IPS-11a (cell line): Measurements from ENCODE around the gene LRRC4C.

Experiments used
- H3K4me3 ChIP-seq: one replicate; pipeline ENCODE4 v1.5.1; 2013; ENCODE audit warnings: low read depth, low read length, control low read depth

Gene LRRC4C

GRCh38 chr11:41419901-41420300, 39.6 kb downstream of the LRRC4C start:
- no peak overlapping the region for H3K4me3 ChIP-seq

DNA sequence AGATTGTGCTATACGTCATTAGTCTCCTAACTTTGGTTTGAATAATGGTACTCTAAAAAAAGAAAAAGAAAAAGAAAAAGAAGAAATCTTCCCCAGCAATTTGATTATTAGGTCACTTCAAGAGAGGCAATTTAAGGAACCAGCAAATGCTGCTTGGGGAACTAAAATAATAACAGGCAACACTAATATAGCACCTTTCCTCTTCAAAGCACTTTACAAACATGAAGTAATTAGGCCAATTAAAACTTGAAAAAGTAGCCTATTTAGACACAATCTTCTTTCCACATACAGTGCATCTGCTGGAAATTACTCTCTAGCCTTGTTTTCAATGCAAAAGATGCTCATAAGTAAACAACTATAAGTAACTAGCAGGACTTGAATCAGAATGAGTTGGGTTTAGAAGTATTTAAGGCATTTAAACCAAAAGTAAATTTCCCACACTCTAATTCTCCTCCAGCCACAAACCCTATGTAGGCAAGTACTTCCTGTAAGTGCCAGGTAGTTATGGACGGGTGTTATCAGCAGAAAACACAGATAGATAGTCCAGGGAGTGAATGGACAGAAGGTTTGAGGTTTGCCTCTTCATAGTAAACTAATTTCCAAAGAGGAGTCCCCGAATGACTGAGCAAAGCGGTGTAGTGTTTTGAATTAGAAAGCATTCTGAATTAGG, 44.5 kb downstream of the LRRC4C start:
- no peak overlapping the region for H3K4me3 ChIP-seq

DNA sequence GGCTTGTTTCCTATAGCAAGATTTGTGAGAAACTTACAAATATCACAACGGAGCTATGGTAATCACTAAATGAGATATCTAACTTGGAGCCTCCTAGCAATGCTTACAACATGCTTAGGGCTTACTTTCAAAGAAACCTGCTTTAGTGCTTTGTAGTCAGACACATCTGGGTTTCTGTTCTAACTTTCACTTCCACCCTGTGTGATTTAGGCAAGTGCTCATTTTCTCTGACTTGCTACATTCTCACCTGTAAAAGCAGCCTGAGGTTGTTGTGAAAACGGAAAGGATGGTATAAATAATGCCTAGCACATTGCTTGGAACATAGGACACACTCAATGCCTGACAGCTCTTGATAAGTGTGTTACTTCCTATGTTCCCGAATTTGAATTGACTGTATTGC, 45.6 kb downstream of the LRRC4C start:
- H3K4me3 ChIP-seq, result no peak overlapping the region

DNA sequence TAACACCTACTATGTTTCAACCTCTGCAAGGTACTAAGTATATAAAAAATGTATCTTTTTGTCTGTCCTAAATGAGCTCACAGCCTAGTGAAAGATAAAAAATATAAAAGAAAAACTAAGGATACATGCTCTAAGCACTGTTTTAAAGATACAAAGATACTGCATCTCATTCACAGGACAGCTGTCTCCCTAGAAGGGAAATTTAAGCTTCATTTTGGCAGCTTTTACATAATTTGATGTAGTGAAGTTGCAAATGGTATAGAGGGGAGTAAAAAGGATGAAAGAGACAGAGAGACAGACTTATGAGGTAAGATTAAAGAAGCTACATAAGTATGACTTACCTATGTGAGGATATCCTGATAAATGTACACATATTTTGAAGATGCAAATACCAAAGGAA, 53.6 kb downstream of the LRRC4C start:
- H3K4me3 ChIP-seq, result no peak overlapping the region

DNA sequence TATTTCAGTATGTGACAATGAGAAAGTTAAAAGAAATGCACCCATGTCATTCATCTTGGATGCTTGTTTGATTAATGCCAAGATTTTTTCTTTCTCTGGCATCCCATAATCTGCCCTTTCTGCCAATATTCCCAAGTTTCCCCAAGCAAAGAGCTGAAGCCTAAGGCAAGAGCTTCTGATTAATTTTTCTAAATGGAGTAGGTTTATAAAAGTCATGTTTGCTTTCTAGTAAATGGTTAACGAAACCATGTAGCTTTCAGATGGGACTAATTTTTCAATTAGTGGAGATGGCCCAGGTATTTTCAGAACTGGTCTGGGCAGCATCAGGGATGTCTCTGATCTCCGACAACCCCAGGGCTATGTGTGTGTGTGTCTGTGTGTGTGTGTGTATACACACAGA, 55.3 kb downstream of the LRRC4C start:
- H3K4me3 ChIP-seq, result no peak overlapping the region

- H3K4me3 ChIP-seq, result no peak overlapping the region
Observed at GRCh38 chr11:41403458-41403857, 56.0 kb downstream of the LRRC4C start.

DNA sequence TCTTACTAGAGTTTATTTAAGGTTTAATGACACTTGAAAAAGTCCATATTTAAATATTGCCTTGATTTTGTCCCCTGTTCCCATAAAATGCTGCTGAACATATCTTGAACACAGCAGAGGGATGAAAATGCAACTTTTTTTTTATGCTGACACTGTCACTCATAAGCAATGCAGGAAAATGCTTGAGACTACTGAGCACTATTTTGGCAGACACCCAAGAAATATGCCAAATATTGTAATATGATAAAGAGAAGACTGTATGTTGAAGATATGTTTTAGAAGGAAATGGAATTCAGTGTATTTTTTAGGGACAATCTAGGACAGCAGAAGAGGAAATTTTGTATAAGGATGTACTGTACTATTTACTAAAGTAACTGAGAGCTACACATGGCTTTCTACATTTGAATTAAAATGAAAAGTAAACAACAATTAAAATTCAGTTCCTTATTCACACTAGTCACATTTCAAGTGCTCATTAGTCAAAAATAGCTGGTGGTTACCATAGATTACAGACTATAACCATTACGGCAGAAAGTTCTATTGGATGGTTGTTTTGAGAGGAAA, 58.6 kb downstream of the LRRC4C start:
- no peak overlapping the region for H3K4me3 ChIP-seq

DNA sequence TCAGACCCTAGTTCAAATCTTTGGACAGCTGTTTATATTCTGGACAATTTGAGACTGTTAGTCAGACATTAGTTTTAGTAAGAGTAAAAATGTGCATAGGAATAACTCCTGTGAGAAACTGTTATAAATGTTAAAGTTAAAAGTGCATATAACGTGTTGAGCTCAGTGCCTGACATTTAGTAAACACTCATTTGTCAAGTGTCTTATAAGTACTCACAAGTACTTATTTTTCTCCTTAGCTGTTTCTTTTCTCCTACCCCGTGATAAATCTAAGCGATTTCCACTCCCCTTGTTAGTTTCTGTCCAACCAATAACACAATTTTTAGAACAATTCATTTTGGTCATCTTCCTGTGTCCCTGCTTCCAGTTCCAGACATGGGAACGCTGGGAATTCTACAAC, 59.3 kb downstream of the LRRC4C start:
- no peak overlapping the region for H3K4me3 ChIP-seq

DNA sequence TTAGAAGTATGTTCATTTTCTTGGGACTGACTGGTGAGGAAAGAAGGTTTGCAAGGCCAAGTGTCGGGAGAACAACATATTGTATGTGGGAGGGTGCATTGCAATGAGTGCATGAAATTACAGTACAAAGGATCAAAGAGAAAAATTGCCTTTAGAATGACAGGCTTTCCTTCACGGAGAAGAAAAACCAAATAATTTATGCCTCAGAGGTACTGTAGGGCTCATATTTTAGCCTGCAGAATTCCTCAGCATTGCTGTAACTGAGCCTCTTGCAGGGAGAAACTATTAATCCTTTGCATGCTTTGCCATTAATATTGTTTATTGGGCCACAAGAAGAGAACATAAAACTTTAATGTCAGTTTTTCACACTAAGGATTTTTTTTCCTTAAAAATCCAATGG, 60.1 kb downstream of the LRRC4C start:
- no peak overlapping the region for H3K4me3 ChIP-seq

DNA sequence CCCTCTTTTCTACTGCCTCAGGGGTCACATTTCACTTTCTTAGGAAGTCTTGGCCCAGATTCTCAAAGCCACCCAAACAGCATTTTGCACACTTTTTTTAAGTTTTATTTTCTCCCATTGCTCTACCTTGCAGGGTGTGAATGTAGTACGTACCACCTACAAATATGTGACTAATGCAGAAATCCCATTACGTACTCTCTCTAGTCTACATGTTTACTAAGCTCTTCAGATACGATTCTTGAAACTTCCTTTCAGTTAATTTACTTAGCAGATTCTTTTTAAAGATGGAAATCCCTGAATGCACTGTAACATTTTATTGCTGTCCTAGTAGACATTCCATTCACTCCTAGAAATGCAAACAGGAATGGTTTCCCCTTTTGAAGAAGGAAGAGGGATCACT, 61.3 kb downstream of the LRRC4C start:
- no peak overlapping the region for H3K4me3 ChIP-seq

GRCh38 chr11:41394521-41395195, 64.8 kb downstream of the LRRC4C start:
- H3K4me3 ChIP-seq, result no peak overlapping the region

DNA sequence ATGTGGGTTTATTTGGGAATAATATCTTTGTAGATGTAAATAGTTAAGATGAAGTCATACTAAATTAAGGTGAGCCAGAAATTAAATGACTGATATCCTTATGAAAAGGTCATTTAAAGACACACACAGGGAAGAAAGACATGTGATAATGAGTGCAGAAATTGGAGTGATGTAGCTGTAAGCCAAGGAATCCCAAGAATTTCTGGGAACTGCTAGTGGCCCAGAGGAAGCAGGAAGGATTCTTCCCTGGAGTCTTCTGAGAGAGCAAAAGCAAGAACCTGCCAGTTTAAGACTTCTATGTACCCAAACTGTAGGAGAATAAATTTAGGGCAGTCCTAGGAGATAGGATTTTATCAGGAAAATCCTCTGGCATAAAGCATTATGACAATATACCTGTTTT, 66.9 kb downstream of the LRRC4C start:
- H3K4me3 ChIP-seq, result no peak overlapping the region

DNA sequence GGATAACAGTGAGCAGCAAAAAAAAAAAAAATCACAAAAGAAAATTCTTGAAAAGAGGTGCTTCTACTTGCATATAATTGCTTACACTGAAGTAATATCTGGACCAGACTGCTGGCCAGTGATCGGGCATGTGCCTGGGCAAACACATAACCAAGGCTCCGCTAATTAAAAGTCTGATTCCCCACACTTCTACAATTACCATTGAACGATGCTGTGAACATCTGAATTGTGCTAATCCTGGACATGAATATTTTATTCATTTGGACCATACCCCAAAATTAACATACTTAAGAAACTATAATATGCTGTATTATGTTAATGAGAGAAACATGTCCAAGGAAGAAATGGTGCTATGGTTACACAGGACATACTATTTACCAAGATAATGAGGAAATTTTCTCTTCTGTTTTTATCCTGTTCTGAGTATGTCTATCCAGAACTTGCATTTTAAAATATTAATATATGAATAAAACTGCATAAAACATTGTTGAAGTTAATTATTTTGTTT, 69.8 kb downstream of the LRRC4C start:
- H3K4me3 ChIP-seq, result no peak overlapping the region

DNA sequence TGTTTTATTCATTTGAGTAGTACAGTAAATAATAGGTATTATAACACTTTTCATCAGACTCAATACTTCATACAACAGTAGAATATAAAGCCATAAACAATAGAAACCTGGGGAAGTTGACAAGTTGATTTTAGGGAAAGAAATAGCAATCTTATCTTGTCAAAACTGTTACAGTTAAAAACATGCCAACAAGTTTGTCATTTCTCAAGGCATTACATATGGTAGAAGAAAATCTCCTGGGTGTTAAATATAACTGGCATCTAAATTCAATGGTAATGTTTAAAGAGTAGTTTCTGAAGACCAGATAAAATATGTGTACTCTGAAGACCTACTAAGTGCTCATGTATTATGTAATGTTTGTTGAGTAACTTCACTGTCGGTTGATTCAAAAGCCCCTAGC, 75.1 kb downstream of the LRRC4C start:
- no peak overlapping the region for H3K4me3 ChIP-seq

GRCh38 chr11:41383768-41384167, 75.7 kb downstream of the LRRC4C start:
- no peak overlapping the region for H3K4me3 ChIP-seq

DNA sequence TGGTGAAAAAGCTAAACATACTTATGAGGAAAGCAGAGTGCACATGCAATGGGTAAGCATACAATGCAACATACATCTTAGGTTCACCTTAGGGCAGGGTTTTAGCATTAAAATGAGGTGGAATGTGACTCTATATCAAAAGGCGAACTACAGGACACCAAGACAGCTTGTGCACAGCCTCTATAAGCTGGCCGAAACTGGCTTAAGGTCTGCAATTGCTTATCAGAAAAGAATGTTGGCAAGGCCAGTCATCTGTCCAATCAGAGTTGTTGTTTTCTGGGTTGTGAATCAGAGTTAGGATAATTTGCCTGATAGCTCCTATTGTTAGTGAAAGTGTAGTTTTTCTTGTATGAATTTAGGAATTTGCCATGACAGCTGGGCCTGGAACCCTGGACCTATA, 76.5 kb downstream of the LRRC4C start:
- H3K4me3 ChIP-seq, result no peak overlapping the region

DNA sequence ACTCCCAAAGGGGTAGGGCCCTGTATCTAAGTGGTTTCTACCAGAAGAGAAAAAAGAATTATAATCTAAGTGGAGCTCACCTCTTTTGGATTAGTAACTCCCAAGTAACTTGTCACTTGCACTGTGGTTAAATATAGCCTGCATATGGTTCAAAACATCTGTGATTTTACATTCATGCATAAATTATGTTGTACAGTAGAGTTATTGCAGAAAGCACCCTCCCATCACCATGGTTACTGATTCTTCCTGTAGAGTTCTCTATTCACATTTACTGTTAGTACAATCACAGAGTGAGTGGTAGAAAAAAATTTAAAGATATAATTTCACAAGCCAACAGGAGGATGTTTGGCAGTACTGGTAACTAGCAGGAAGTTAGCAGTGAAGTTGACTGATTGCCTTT, 80.4 kb downstream of the LRRC4C start:
- H3K4me3 ChIP-seq, result no peak overlapping the region

GRCh38 chr11:41377709-41378394, 81.6 kb downstream of the LRRC4C start:
- no peak overlapping the region for H3K4me3 ChIP-seq

DNA sequence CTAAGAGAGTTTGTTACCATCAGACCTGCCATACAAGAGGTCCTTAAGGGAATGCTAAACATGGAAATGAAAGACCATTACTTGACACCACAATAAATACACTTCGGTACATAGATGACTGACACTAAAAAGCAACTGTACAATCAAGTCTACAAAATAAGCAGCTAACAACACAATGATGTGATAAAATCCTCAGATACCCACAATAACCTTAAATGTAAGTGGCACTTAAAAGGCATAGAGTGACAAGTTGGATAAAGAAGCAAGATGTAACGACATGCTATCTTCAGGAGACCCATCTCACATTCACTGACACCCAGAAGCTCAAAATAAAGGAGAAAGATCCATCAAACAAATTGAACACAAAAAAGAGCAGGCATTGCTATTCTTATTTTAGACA, 107.6 kb downstream of the LRRC4C start:
- H3K4me3 ChIP-seq, result no peak overlapping the region

DNA sequence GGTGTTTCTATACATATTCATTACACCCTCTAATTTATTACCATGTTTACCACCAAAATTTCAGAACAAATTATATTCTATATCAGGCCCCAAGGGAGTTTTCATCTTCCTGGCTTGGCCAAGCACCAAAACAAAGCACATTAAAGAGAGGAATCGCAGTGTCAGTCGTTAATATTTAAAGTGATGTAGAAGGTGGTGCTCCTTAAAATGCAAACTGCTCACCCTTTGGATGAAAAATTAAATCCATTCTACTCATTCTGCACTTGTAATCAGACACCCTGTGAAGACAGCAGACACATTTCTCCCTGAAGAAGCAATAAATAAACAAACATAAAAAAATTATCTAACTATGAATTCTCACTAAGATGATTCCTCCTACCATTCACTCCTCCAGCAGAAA, 113.4 kb downstream of the LRRC4C start:
- H3K4me3 ChIP-seq, result no peak overlapping the region

- H3K4me3 ChIP-seq, result no peak overlapping the region
Observed at GRCh38 chr11:41334007-41334933, 125.2 kb downstream of the LRRC4C start.
